ENCODE data around the gene DNAH7. TPM values are rescaled to one million over a fixed set of nuclear protein-coding genes. Genes with fewer than 3 reads are reported as not detected.

DNAH7 gene
- total RNA-seq, 1 donor from 2014 or later = 1.2 TPM

GRCh38 chr2:195721042-195721441 is 347.6 kb downstream of the DNAH7 start:
- Histone ChIP-seq H4K20me1 (ENCODE audit: insufficient read depth, low read length) (no peaks in the 10 kb centered on the region), H3K79me2 (ENCODE audit: insufficient read depth, low read length) (no peaks in the 10 kb centered on the region), H3K4me2 (ENCODE audit: low read length) (no peak overlapping the region), H3K4me1 (ENCODE audit: insufficient read depth, low read length) (no peaks in the 10 kb centered on the region), H3K4me3 (ENCODE audit: insufficient read depth, low read depth, low read length) (no peak overlapping the region), H3K27me3 (ENCODE audit: insufficient read depth, low read length) (no peaks in the 10 kb centered on the region), H3K9ac (ENCODE audit: low read length) (no peak overlapping the region), H3K36me3 (ENCODE audit: insufficient read depth, low read length) (peaks cover 14% of the 10 kb centered on the region), H2AFZ (ENCODE audit: low read depth, low read length) (no peak overlapping the region), H3K27ac (ENCODE audit: low read depth, low read length) (no peak overlapping the region), H3K9me3 (ENCODE audit: insufficient read depth, low read depth, low read length) (no peaks in the 10 kb centered on the region)
- DNase-seq (ENCODE audit: low read depth) = no peak
- peaks cover 13% of the 10 kb centered on the region for H3K36me3 Mint-ChIP-seq (ENCODE audit: low read depth, unreplicated experiment)
- peaks cover 9% of the 10 kb centered on the region for H3K4me1 Mint-ChIP-seq (ENCODE audit: low read depth, unreplicated experiment)
- no peak overlapping the region for H3K27ac Mint-ChIP-seq (ENCODE audit: unreplicated experiment)
- no peak overlapping the region for H3K4me3 Mint-ChIP-seq (ENCODE audit: unreplicated experiment)
- no peaks in the 10 kb centered on the region for H3K27me3 Mint-ChIP-seq (ENCODE audit: low read depth, unreplicated experiment)
- no peak for TF ChIP-seq EZH2 (IDR thresholded peaks at IDR 0.05; ENCODE audit: insufficient read depth, low read length)
- TF ChIP-seq CTCF (IDR thresholded peaks at IDR 0.05; ENCODE audit: insufficient read depth, low read depth, low read length) = no peak
- no peaks in the 10 kb centered on the region for H3K9me3 Mint-ChIP-seq (ENCODE audit: unreplicated experiment)
- no peak for FAIRE-seq

GRCh38 chr2:195716466-195716865 is 352.2 kb downstream of the DNAH7 start:
- DNase-seq (ENCODE audit: low read depth) (no peak), FAIRE-seq (no peak)
- Histone ChIP-seq H3K27ac (ENCODE audit: low read depth, low read length) (no peak overlapping the region), H3K36me3 (ENCODE audit: insufficient read depth, low read length) (peaks cover 14% of the 10 kb centered on the region), H3K9ac (ENCODE audit: low read length) (no peak overlapping the region), H4K20me1 (ENCODE audit: insufficient read depth, low read length) (no peaks in the 10 kb centered on the region), H2AFZ (ENCODE audit: low read depth, low read length) (no peak overlapping the region), H3K79me2 (ENCODE audit: insufficient read depth, low read length) (no peaks in the 10 kb centered on the region), H3K4me3 (ENCODE audit: insufficient read depth, low read depth, low read length) (no peak overlapping the region), H3K4me2 (ENCODE audit: low read length) (no peak overlapping the region), H3K27me3 (ENCODE audit: insufficient read depth, low read length) (no peaks in the 10 kb centered on the region), H3K4me1 (ENCODE audit: insufficient read depth, low read length) (no peaks in the 10 kb centered on the region), H3K9me3 (ENCODE audit: insufficient read depth, low read depth, low read length) (no peaks in the 10 kb centered on the region)
- Mint-ChIP-seq H3K9me3 (ENCODE audit: unreplicated experiment) (no peaks in the 10 kb centered on the region), H3K27ac (ENCODE audit: unreplicated experiment) (peak overlapping the region; percentile 5), H3K36me3 (ENCODE audit: low read depth, unreplicated experiment) (peaks cover 10% of the 10 kb centered on the region), H3K27me3 (ENCODE audit: low read depth, unreplicated experiment) (no peaks in the 10 kb centered on the region), H3K4me1 (ENCODE audit: low read depth, unreplicated experiment) (peaks cover 10% of the 10 kb centered on the region), H3K4me3 (ENCODE audit: unreplicated experiment) (no peak overlapping the region)
- no peak for TF ChIP-seq CTCF (IDR thresholded peaks at IDR 0.05; ENCODE audit: insufficient read depth, low read depth, low read length)
- TF ChIP-seq EZH2 (IDR thresholded peaks at IDR 0.05; ENCODE audit: insufficient read depth, low read length) = no peak

- Histone ChIP-seq H2AFZ (ENCODE audit: low read depth, low read length) (no peak overlapping the region), H3K4me2 (ENCODE audit: low read length) (no peak overlapping the region), H3K4me1 (ENCODE audit: insufficient read depth, low read length) (peaks cover 1% of the 10 kb centered on the region), H3K9me3 (ENCODE audit: insufficient read depth, low read depth, low read length) (no peaks in the 10 kb centered on the region), H3K27me3 (ENCODE audit: insufficient read depth, low read length) (no peaks in the 10 kb centered on the region), H3K79me2 (ENCODE audit: insufficient read depth, low read length) (no peaks in the 10 kb centered on the region), H4K20me1 (ENCODE audit: insufficient read depth, low read length) (no peaks in the 10 kb centered on the region), H3K4me3 (ENCODE audit: insufficient read depth, low read depth, low read length) (no peak overlapping the region), H3K27ac (ENCODE audit: low read depth, low read length) (no peak overlapping the region), H3K9ac (ENCODE audit: low read length) (no peak overlapping the region), H3K36me3 (ENCODE audit: insufficient read depth, low read length) (peaks cover 1% of the 10 kb centered on the region)
- Mint-ChIP-seq H3K9me3 (ENCODE audit: unreplicated experiment) (no peaks in the 10 kb centered on the region), H3K36me3 (ENCODE audit: low read depth, unreplicated experiment) (peaks cover 5% of the 10 kb centered on the region), H3K4me1 (ENCODE audit: low read depth, unreplicated experiment) (peaks cover 8% of the 10 kb centered on the region), H3K27ac (ENCODE audit: unreplicated experiment) (no peak overlapping the region), H3K27me3 (ENCODE audit: low read depth, unreplicated experiment) (no peaks in the 10 kb centered on the region), H3K4me3 (ENCODE audit: unreplicated experiment) (no peak overlapping the region)
- DNase-seq (ENCODE audit: low read depth) (no peak), FAIRE-seq (no peak)
- TF ChIP-seq EZH2 (IDR thresholded peaks at IDR 0.05; ENCODE audit: insufficient read depth, low read length) (no peak), CTCF (IDR thresholded peaks at IDR 0.05; ENCODE audit: insufficient read depth, low read depth, low read length) (no peak)
Observed at GRCh38 chr2:195711478-195711877, 357.2 kb downstream of the DNAH7 start.
